GM20000 (cell line): Measurements from ENCODE around the gene ZFYVE26.

Source experiments
- DNase-seq: peaks from one replicate; pipeline ENCODE4 v3.0.0; 2012; ENCODE audit warnings: low spot score
- TF ChIP-seq, protein P1 (sequence below): IDR thresholded peaks from 2 replicates; pipeline ENCODE4 v1.5.1; 2012; ENCODE audit warnings: mild to moderate bottlenecking, control low read depth; ENCODE audit errors: extremely low read depth, missing control alignments

Gene ZFYVE26

GRCh38 chr14:67806246-67806645 lies 10.1 kb downstream of the ZFYVE26 start:
- TF ChIP-seq, protein P1, sequence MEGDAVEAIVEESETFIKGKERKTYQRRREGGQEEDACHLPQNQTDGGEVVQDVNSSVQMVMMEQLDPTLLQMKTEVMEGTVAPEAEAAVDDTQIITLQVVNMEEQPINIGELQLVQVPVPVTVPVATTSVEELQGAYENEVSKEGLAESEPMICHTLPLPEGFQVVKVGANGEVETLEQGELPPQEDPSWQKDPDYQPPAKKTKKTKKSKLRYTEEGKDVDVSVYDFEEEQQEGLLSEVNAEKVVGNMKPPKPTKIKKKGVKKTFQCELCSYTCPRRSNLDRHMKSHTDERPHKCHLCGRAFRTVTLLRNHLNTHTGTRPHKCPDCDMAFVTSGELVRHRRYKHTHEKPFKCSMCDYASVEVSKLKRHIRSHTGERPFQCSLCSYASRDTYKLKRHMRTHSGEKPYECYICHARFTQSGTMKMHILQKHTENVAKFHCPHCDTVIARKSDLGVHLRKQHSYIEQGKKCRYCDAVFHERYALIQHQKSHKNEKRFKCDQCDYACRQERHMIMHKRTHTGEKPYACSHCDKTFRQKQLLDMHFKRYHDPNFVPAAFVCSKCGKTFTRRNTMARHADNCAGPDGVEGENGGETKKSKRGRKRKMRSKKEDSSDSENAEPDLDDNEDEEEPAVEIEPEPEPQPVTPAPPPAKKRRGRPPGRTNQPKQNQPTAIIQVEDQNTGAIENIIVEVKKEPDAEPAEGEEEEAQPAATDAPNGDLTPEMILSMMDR, result no peak
- no peak for DNase-seq

DNA sequence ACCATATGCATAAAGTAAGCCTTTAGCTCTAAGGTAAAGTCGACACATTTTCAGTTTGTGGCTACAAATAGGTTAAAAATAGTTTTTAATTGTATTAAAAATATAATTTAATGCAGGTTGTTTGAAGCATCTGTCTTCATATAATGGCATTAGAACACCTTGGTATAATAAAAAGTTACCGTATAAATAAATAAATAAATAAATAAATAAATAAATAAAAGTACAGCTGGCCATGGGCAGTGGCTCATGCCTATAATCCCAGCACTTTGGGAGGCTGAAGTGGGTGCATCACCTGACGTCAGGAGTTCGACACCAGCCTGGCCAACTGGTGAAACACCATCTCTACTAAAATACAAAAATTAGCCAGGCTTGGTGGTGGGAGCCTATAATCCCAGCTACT lies 15.6 kb downstream of the ZFYVE26 start:
- TF ChIP-seq, protein P1, result no peak
- no peak for DNase-seq

- no peak for DNase-seq
- TF ChIP-seq, protein P1, result no peak
Observed at GRCh38 chr14:67798731-67799130, 17.7 kb downstream of the ZFYVE26 start.

DNA sequence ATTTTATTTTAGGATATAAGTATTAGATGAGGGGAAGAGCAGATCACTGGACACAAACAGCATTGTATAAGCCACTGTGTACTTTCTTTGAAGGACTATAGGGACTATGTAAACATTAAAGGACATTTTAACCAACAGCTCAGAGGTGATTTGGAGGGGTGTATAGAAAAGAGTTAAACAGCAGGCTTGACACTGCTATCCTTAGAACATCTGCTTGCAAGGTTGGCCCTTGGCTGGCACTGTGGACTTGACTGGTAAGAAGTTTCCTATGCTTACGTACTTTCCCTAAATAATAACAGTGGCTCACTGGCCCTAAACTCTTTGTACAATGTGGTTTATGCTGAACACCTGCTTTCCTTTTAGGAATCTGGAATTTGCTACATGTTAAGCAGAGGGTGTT lies 28.7 kb downstream of the ZFYVE26 start:
- TF ChIP-seq, protein P1, result no peak
- no peak for DNase-seq

GRCh38 chr14:67785270-67786109 lies 30.9 kb downstream of the ZFYVE26 start:
- no peak for DNase-seq
- TF ChIP-seq, protein P1, result no peak

DNA sequence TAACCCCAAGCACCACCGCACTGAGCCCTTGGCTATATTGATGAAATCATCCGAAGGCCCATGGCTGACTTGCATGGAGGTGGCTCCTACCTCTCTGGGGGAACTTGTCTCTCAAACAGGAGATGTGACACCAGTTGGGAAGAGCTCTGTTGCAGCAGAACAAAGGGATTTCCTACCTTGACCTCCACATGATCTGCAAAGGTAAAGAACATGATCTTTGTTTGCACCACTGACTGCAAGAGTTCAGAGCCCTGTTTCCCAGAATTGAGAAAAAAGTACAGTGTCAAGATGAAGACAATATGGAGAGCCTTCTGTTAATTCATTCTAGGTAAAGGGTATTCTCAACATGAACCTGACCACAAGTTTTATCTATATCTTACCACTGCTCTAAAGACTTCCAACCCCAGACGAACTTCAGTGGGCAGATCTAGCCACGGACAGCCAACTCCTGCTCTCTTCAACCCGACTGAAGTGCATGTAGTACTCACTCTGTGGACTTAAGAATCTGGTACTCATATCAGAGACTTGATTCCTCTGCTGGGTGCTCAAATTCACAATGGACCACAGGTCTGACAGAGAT lies 32.1 kb downstream of the ZFYVE26 start:
- TF ChIP-seq, protein P1, result no peak
- no peak for DNase-seq

DNA sequence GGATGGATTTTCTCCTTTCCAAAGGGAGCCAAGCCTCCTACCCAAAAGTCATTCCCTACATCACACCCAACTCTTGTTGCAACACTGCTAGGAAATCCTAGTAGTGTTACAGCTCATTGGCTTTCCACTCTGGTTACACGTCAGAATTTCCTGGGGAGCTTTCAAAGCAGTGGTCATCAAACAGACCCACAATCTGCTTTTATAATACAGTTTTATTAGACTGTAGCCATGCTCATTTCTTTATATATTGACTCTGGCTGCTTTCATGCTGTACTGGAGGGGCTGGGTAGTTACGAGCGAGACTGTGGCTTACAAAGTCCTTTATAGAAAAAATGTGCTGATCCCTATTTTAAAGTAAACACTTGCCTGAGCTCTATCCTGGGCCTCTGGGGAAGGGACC lies 34.3 kb downstream of the ZFYVE26 start:
- no peak for DNase-seq

More for the DNA sequence above, 34.3 kb downstream of the ZFYVE26 start:
- TF ChIP-seq, protein P1, result no peak
